SK-N-SH (cell line): Measurements from ENCODE around the gene PANK4. TPM values are rescaled to one million over a fixed set of nuclear protein-coding genes. Genes with fewer than 3 reads are reported as not detected.

Experiments
- CTCF ChIA-PET: fragments of 300-600, 350-600 bp; formaldehyde crosslinking; extraction: SDS; loops from one replicate; lab custom pipeline; 2021; lab: Yijun Ruan, JAX
- POLR2A ChIA-PET: fragments of 350-600 bp; sonication (Branson Sonifier 250); formaldehyde crosslinking; extraction: SDS; loops from one replicate; lab custom pipeline; 2020; ENCODE audit warnings: antibody characterized with exemption, inconsistent platforms; lab: Yijun Ruan, JAX
- DNase-seq: peaks from one replicate; pipeline ENCODE4 v3.0.0; 2012
- H2AFZ ChIP-seq: fragments of 200-600 bp; sonication (generic); 2 replicates; pipeline ENCODE4 v1.8.1; 2016; ENCODE audit warnings: antibody characterized with exemption, mild to moderate bottlenecking, low read depth
- H3F3A ChIP-seq: fragments of 200-600 bp; sonication (generic); replicated peaks from 2 replicates; pipeline ENCODE3; 2016; ENCODE audit warnings: antibody characterized with exemption, mild to moderate bottlenecking; ENCODE audit not compliant: insufficient read depth
- H3K27ac ChIP-seq, 2 experiments: fragments of 200-500 bp in 1 of 2; fragments of 200-600 bp in 1 of 2; sonication (Bioruptor generic) in 1 of 2; sonication (generic), shearing (Covaris generic) in 1 of 2; 2 replicates each; pipeline versions ENCODE4 v1.5.1 to v1.6.1; 2014 to 2016; ENCODE audit warnings: low read depth in 2 of 2, inconsistent platforms in 1 of 2, low read length in 1 of 2, mild to moderate bottlenecking in 1 of 2, mixed read lengths in 1 of 2
- H3K27me3 ChIP-seq: fragments of 200-600 bp; sonication (generic), shearing (Covaris generic); 2 replicates; pipeline ENCODE4 v1.6.1; 2016; ENCODE audit warnings: mixed run types; ENCODE audit not compliant: insufficient read depth
- H3K36me3 ChIP-seq, 2 experiments: fragments of 200-500 bp in 1 of 2; fragments of 200-600 bp in 1 of 2; sonication (Bioruptor generic) in 1 of 2; sonication (generic) in 1 of 2; replicated peaks in 1 of 2; 2 replicates each; pipeline versions ENCODE3 to v1.5.1; 2014 to 2016; ENCODE audit warnings: low read length in 1 of 2, mild to moderate bottlenecking in 1 of 2; ENCODE audit not compliant: insufficient read depth in 2 of 2, control insufficient read depth in 1 of 2
- H3K4me1 ChIP-seq, 2 experiments: fragments of 200-500 bp in 1 of 2; fragments of 200-600 bp in 1 of 2; sonication (Bioruptor generic) in 1 of 2; sonication (generic), shearing (Covaris generic) in 1 of 2; 2 replicates each; pipeline versions ENCODE4 v1.5.1 to v1.6.1; 2014 to 2016; ENCODE audit warnings: low read depth in 1 of 2, low read length in 1 of 2, mixed run types in 1 of 2; ENCODE audit not compliant: insufficient read depth in 2 of 2, control insufficient read depth in 1 of 2
- H3K4me2 ChIP-seq: fragments of 200-600 bp; sonication (generic), shearing (Covaris generic); 2 replicates; pipeline ENCODE4 v1.6.1; 2017; ENCODE audit warnings: mixed run types
- H3K4me3 ChIP-seq, 2 experiments: fragments of 200-500 bp in 1 of 2; fragments of 200-600 bp in 1 of 2; sonication (Bioruptor generic) in 1 of 2; sonication (generic), shearing (Covaris generic) in 1 of 2; 2 replicates each; pipeline versions ENCODE4 v1.5.1 to v1.8.1; 2014 to 2016; ENCODE audit warnings: low read depth in 2 of 2, inconsistent platforms in 1 of 2, low read length in 1 of 2, mild to moderate bottlenecking in 1 of 2, mixed read lengths in 1 of 2, moderate library complexity in 1 of 2
- H3K79me2 ChIP-seq: fragments of 200-600 bp; sonication (generic); 2 replicates; pipeline ENCODE4 v1.8.1; 2017; ENCODE audit warnings: mild to moderate bottlenecking; ENCODE audit not compliant: insufficient read depth
- H3K9ac ChIP-seq: fragments of 200-600 bp; sonication (generic); 2 replicates; pipeline ENCODE4 v1.6.1; 2017; ENCODE audit warnings: mixed run types
- H3K9me2 ChIP-seq: fragments of 200-600 bp; sonication (generic); 2 replicates; pipeline ENCODE4 v1.6.1; 2017; ENCODE audit warnings: mixed run types
- H3K9me3 ChIP-seq: fragments of 200-600 bp; sonication (generic); 2 replicates; pipeline ENCODE4 v1.6.1; 2017; ENCODE audit warnings: mixed run types, mild to moderate bottlenecking, moderate library complexity
- H4K20me1 ChIP-seq: fragments of 200-600 bp; sonication (generic); 2 replicates; pipeline ENCODE4 v1.6.1; 2017; ENCODE audit warnings: mild to moderate bottlenecking, mixed run types; ENCODE audit not compliant: insufficient read depth
- EP300 ChIP-seq, 2 experiments: IDR thresholded peaks; 2 replicates each; pipeline versions ENCODE4 v1.4.0 to v1.6.1; 2012; ENCODE audit warnings: borderline replicate concordance in 1 of 2, low read depth in 1 of 2, low read length in 1 of 2
- FOSL2 ChIP-seq: IDR thresholded peaks from 2 replicates; pipeline ENCODE4 v1.4.0; 2012; ENCODE audit warnings: low read depth, mild to moderate bottlenecking, moderate library complexity, borderline replicate concordance
- FOXJ3 ChIP-seq: sonication (generic); formaldehyde crosslinking; IDR thresholded peaks from 2 replicates; pipeline ENCODE4 v1.5.1; 2020; ENCODE audit warnings: mild to moderate bottlenecking, missing genetic modification reagents
- FOXM1 ChIP-seq: IDR thresholded peaks from 2 replicates; pipeline ENCODE4 v1.4.0; 2012; ENCODE audit warnings: low read depth, mild to moderate bottlenecking
- GABPA ChIP-seq: IDR thresholded peaks from 2 replicates; pipeline ENCODE4 v1.4.0; 2012; ENCODE audit warnings: low read depth, mild to moderate bottlenecking
- IRF3 ChIP-seq: fragments of 150-350 bp; IDR thresholded peaks from 2 replicates; pipeline ENCODE4 v1.6.1; 2016; ENCODE audit warnings: mild to moderate bottlenecking, low read depth, low read length
- MAX ChIP-seq: IDR thresholded peaks from 2 replicates; pipeline ENCODE4 v1.4.0; 2012; ENCODE audit warnings: low read depth
- MEF2A ChIP-seq: IDR thresholded peaks from 2 replicates; pipeline ENCODE4 v1.4.0; 2012; ENCODE audit warnings: low read depth, borderline replicate concordance
- NRF1 ChIP-seq: IDR thresholded peaks from 2 replicates; pipeline ENCODE4 v1.6.1; 2012; ENCODE audit warnings: low read depth, mild to moderate bottlenecking, low read length
- PBX3 ChIP-seq: IDR thresholded peaks from 2 replicates; pipeline ENCODE4; 2012
- POLR2AphosphoS5 ChIP-seq: IDR thresholded peaks from 2 replicates; pipeline ENCODE4 v1.6.1; 2012; ENCODE audit warnings: low read depth, low read length
- REST ChIP-seq: IDR thresholded peaks from 2 replicates; pipeline ENCODE4 v1.6.1; 2012; ENCODE audit warnings: mild to moderate bottlenecking, low read depth, low read length, moderate library complexity
- RFX5 ChIP-seq: IDR thresholded peaks from 2 replicates; pipeline ENCODE4 v1.6.1; 2012; ENCODE audit warnings: mild to moderate bottlenecking, improper control_type of control experiment, low read length
- RXRA ChIP-seq: IDR thresholded peaks from 2 replicates; pipeline ENCODE4 v1.4.0; 2012; ENCODE audit warnings: low read depth, mild to moderate bottlenecking, borderline replicate concordance
- TCF12 ChIP-seq: IDR thresholded peaks from 2 replicates; pipeline ENCODE4 v1.4.0; 2012
- USF2 ChIP-seq: fragments of 150-350 bp; IDR thresholded peaks from 2 replicates; pipeline ENCODE4 v1.6.1; 2017; ENCODE audit warnings: antibody characterized with exemption, low read length, low read depth, borderline replicate concordance
- YY1 ChIP-seq: IDR thresholded peaks from 2 replicates; pipeline ENCODE4 v1.4.0; 2012; ENCODE audit warnings: low read depth, mild to moderate bottlenecking
- WGBS: methylation state at CpG from one replicate; pipeline ENCODE4 v1.1.6; 2017; ENCODE audit warnings: low lambda C conversion rate; 5-methylcytosine and 5-hydroxymethylcytosine counted together
- polyA plus RNA-seq, 3 experiments: library from polyadenylated mRNA; depleted of rRNA; stranded (reverse); fragments of >200 nt; gene quantifications; 2 replicates each; pipeline ENCODE4 v1.2.3, GENCODE V29; 2012

Gene PANK4
- polyA plus RNA-seq, 1 of the 3 experiments (the other 2 are of a cell fraction), result 16.6 TPM

- Histone ChIP-seq H3K4me2 (no peak overlapping the region), H3K4me1 (peaks cover 0 to 15% of the 10 kb centered on the region in 2 experiments; a peak in 1 of 4 replicates), H3K79me2 (no peaks in the 10 kb centered on the region), H3K36me3 (peaks cover 0 to 7% of the 10 kb centered on the region in 2 experiments), H3F3A (no peaks in the 10 kb centered on the region), H3K9me3 (no peaks in the 10 kb centered on the region), H3K27me3 (no peaks in the 10 kb centered on the region), H2AFZ (no peak overlapping the region), H3K27ac (no peak overlapping the region), H4K20me1 (no peaks in the 10 kb centered on the region), H3K9ac (no peak overlapping the region), H3K9me2 (no peaks in the 10 kb centered on the region), H3K4me3 (no peak overlapping the region)
- ChIA-PET POLR2A (interaction anchor here (0.9 kb wide), 1 partner anchor 22 kb away, joined by 3 read pairs; the partner anchor contains the start of gene PANK4), CTCF (interaction anchor here (0.8 to 2.4 kb wide), 4 partner anchors 19 to 44 kb away, joined by 3 to 7 read pairs (median 3); partner anchors contain the start of gene PANK4)
- 66% methylated on average over 15 of the region's 42 CpGs for WGBS
- no peak for TF ChIP-seq FOXJ3
- TF ChIP-seq RXRA, result no peak
- TF ChIP-seq FOXM1, result no peak
- no peak for TF ChIP-seq TCF12
- TF ChIP-seq RFX5, result no peak
- no peak for TF ChIP-seq MEF2A
- DNase-seq, result peak; percentile 68
Observed at GRCh38 chr1:2503554-2504224, 22.7 kb downstream of the PANK4 start.

- no peak overlapping the region for H2AFZ ChIP-seq
- H3K4me2 ChIP-seq, result no peak overlapping the region
- no peak overlapping the region for H3K4me3 ChIP-seq
- peaks cover 0 to 15% of the 10 kb centered on the region in 2 experiments; a peak in 1 of 4 replicates for H3K4me1 ChIP-seq
- H3K27ac ChIP-seq, result no peak overlapping the region
- H3K9ac ChIP-seq, result no peak overlapping the region
- H3K27me3 ChIP-seq, result no peaks in the 10 kb centered on the region
- peaks cover 0 to 2% of the 10 kb centered on the region in 2 experiments for H3K36me3 ChIP-seq
- H3F3A ChIP-seq, result no peaks in the 10 kb centered on the region
- no peaks in the 10 kb centered on the region for H4K20me1 ChIP-seq
- CTCF ChIA-PET, result interaction anchor here (1.0 to 2.4 kb wide), 4 partner anchors 20 to 43 kb away, joined by 3 to 7 read pairs (median 3); partner anchors contain the start of genes PANK4 and PLCH2
- H3K9me3 ChIP-seq, result no peaks in the 10 kb centered on the region
- POLR2A ChIA-PET, result interaction anchor here (0.9 to 1.8 kb wide), 2 partner anchors 23 to 28 kb away, joined by 3 to 5 read pairs; partner anchors contain the start of gene PANK4
- WGBS, result 75% methylated on average over 9 of the region's 36 CpGs
- DNase-seq, result no peak
- no peaks in the 10 kb centered on the region for H3K9me2 ChIP-seq
- H3K79me2 ChIP-seq, result no peaks in the 10 kb centered on the region
- TF ChIP-seq TCF12 (no peak), FOSL2 (no peak), GABPA (no peak), NRF1 (no peak), REST (no peak), FOXM1 (no peak), MAX (no peak), USF2 (no peak), RFX5 (no peak), IRF3 (no peak), FOXJ3 (no peak), POLR2AphosphoS5 (no peak), EP300 (IDR thresholded peaks at IDR 0.05; ENCODE audit: borderline replicate concordance in 1 of 2, low read depth in 1 of 2, low read length in 1 of 2) (no peak), YY1 (no peak), PBX3 (no peak)
Observed at GRCh38 chr1:2502661-2503553, 23.5 kb downstream of the PANK4 start.
